Measurements from ENCODE around the gene C19orf81. TPM values are rescaled to one million over a fixed set of nuclear protein-coding genes. Genes with fewer than 3 reads are reported as not detected.

Gene C19orf81
- total and polyA plus RNA-seq, 9 of the 15 experiments (the other 6 are each of a cell fraction or from before 2014, with no cell fraction given) = 2.5 to 42.9 (median 33.0) TPM; not detected in 4

DNA sequence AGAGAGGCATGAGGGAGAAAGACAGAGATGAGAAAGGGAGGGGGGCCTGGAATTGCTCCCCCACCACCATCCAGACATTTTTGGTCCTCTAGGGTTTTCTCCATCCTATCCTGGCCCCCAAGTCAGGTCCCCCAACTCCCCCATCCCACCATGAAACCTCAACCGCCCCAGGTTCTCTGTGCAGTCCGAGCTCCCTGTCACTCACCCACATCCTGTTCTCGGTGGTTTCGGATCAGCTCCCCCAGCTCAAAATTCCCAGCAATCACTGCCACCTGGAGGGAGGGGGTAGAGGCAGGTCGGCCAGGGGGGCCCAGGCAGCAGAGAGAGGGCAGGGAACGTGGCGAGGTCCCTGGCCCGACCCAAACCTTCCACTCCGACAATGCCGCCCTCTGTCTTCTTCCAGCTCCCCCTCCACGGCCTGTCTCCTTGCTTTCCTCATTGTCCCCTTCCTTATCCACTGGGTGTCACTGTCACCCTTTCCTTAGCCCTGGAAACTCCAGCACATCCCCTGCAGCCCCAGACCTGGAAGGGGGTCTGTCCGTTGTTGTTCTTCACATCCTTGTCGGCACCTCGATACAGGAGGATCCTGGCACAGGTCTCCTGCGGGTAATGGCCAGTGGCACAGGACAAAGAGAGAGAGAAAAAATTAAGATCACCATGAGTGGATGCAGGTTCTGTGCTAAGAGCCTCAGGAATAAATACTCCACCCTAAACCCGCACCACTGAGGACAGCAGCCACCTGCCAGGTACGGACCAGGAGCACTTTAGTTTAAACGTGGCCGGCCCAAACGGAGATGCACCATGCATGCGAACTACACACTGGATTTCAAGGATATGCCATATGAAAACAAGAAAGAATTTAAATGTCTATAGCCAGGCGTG lies 54.9 kb downstream of the C19orf81 start (continued):
- TF ChIP-seq MAZ (CRISPR knock-in tag; conservative IDR thresholded peaks at IDR 0.05 in 1 of 2, IDR thresholded peaks at IDR 0.05 in 1 of 2) = peak; percentile 30 to 31; a peak in 2 of 4 replicates

DNA sequence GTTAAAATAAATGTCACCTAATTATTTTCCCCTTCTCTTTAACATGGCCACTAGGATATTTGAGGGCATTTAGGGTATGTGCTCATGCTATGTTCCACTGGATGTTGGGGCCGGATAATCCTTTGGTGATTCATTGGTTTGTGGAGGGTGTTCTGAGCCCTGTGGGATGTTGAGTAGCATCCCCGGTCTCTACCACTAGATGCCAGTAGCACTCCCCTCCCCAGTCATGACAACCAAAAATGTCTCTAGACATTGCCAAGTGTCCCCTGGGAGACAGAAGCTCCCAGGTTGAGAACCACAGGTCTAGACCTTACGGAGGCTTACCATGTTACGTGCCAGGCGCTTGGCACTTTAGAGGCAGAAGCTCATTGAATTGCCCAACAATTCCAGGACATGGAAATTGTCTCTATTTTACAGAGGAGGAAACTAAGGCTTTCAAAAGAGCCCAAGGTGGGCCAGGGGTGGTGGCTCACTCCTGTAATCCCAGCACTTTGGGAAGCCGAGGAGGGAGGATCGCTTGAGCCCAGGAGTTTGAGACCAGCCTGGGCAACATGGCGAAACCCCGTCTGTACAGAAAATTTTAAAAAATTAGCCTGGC lies 56.3 kb downstream of the C19orf81 start:
- Histone ChIP-seq H3K9me3 (replicated peaks; ENCODE audit: control insufficient read depth, insufficient read depth, low read depth, low read length) (no peaks in the 10 kb centered on the region), H4K20me1 (replicated peaks; ENCODE audit: control insufficient read depth, insufficient read depth, low read length) (no peaks in the 10 kb centered on the region; the same call in 1 of the 2 replicates), H3K27me3 (ENCODE audit: control insufficient read depth in 2 of 2, insufficient read depth in 2 of 2, low read length in 2 of 2) (peaks cover 20 to 37% of the 10 kb centered on the region in 2 experiments; a peak in 4 of 5 replicates), H3K79me2 (ENCODE audit: control insufficient read depth, insufficient read depth, low read length) (no peaks in the 10 kb centered on the region), H3K4me2 (ENCODE audit: insufficient read depth, low read length) (no peak overlapping the region), H3K4me1 (replicated peaks in 1 of 2; ENCODE audit: control insufficient read depth in 2 of 2, insufficient read depth in 2 of 2, low read length in 2 of 2) (peaks cover 0 to 19% of the 10 kb centered on the region in 2 experiments; a peak in 2 of 5 replicates), H3K4me3 (no peak overlapping the region), H3K9me1 (ENCODE audit: control insufficient read depth, insufficient read depth, low read length) (no peaks in the 10 kb centered on the region), H3K9ac (ENCODE audit: insufficient read depth in 1 of 2, low read depth in 2 of 2, low read length in 2 of 2) (no peak overlapping the region), H3K36me3 (ENCODE audit: control insufficient read depth, insufficient read depth, low read length) (no peaks in the 10 kb centered on the region), H2AFZ (ENCODE audit: low read depth, low read length) (no peak overlapping the region), H3K27ac (ENCODE audit: extremely low read depth, low read depth, low read length) (no peak overlapping the region)
- peak; percentile 98 for FAIRE-seq
- in situ Hi-C loops (cut with MboI) (loop anchor here (5.0 to 10.0 kb wide), 3 partner anchors 82 to 389 kb away; no protein-coding TSS in a partner anchor), intact Hi-C loops (cut with micrococcal nuclease) (loop anchor here (1.0 to 10.0 kb wide), 5 partner anchors 78 to 387 kb away; no protein-coding TSS in a partner anchor)
- ChIA-PET CTCF (ENCODE audit: low intra/inter-chr PET ratio) (interaction anchor here (0.6 to 6.0 kb wide), 6 partner anchors 74 to 392 kb away, joined by 3 to 61 read pairs (median 6); no protein-coding TSS in a partner anchor), POLR2A (interaction anchor here (0.6 to 0.9 kb wide), 4 partner anchors 8 to 77 kb away, joined by 3 to 5 read pairs (median 4); no protein-coding TSS in a partner anchor)
- no TSS peak for BruUV-seq (replicated peaks)
- ATAC-seq = peak; percentile 92
- DNase-seq (ENCODE audit: extremely low read depth in 1 of 4, low spot score in 3 of 4) = peak; percentile 81 to 84 (median 82)
- WGBS (ENCODE audit: insufficient coverage, low coverage, missing lambda C conversion rate) = 1% methylated on average over 9 of the region's 9 CpGs
- TF ChIP-seq SMARCE1 (IDR thresholded peaks at IDR 0.05) (no peak), CHD2 (IDR thresholded peaks at IDR 0.05; ENCODE audit: low read depth, low read length) (no peak), ZNF274 (IDR thresholded peaks at IDR 0.05; ENCODE audit: borderline replicate concordance, low read depth, low read length) (no peak), SUPT5H (IDR thresholded peaks at IDR 0.05) (no peak), RAD21 (CRISPR knock-in tag; conservative IDR thresholded peaks at IDR 0.05 in 1 of 2, IDR thresholded peaks at IDR 0.05 in 1 of 2) (peak; percentile 85 to 93), ZKSCAN1 (IDR thresholded peaks at IDR 0.05; ENCODE audit: low read depth, low read length) (no peak), PRPF4 (IDR thresholded peaks at IDR 0.05; ENCODE audit: insufficient read depth, low read depth, low read length, poor library complexity, severe bottlenecking) (no peak), KLF10 (CRISPR knock-in tag; IDR thresholded peaks at IDR 0.05) (no peak), ZNF217 (CRISPR knock-in tag; IDR thresholded peaks at IDR 0.05) (no peak)
- TF ChIP-seq, protein P1, sequence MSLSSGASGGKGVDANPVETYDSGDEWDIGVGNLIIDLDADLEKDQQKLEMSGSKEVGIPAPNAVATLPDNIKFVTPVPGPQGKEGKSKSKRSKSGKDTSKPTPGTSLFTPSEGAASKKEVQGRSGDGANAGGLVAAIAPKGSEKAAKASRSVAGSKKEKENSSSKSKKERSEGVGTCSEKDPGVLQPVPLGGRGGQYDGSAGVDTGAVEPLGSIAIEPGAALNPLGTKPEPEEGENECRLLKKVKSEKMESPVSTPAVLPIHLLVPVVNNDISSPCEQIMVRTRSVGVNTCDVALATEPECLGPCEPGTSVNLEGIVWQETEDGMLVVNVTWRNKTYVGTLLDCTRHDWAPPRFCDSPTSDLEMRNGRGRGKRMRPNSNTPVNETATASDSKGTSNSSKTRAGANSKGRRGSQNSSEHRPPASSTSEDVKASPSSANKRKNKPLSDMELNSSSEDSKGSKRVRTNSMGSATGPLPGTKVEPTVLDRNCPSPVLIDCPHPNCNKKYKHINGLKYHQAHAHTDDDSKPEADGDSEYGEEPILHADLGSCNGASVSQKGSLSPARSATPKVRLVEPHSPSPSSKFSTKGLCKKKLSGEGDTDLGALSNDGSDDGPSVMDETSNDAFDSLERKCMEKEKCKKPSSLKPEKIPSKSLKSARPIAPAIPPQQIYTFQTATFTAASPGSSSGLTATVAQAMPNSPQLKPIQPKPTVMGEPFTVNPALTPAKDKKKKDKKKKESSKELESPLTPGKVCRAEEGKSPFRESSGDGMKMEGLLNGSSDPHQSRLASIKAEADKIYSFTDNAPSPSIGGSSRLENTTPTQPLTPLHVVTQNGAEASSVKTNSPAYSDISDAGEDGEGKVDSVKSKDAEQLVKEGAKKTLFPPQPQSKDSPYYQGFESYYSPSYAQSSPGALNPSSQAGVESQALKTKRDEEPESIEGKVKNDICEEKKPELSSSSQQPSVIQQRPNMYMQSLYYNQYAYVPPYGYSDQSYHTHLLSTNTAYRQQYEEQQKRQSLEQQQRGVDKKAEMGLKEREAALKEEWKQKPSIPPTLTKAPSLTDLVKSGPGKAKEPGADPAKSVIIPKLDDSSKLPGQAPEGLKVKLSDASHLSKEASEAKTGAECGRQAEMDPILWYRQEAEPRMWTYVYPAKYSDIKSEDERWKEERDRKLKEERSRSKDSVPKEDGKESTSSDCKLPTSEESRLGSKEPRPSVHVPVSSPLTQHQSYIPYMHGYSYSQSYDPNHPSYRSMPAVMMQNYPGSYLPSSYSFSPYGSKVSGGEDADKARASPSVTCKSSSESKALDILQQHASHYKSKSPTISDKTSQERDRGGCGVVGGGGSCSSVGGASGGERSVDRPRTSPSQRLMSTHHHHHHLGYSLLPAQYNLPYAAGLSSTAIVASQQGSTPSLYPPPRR (CRISPR knock-in tag; IDR thresholded peaks at IDR 0.05; ENCODE audit: borderline replicate concordance) = no peak
- TF ChIP-seq, protein P2, sequence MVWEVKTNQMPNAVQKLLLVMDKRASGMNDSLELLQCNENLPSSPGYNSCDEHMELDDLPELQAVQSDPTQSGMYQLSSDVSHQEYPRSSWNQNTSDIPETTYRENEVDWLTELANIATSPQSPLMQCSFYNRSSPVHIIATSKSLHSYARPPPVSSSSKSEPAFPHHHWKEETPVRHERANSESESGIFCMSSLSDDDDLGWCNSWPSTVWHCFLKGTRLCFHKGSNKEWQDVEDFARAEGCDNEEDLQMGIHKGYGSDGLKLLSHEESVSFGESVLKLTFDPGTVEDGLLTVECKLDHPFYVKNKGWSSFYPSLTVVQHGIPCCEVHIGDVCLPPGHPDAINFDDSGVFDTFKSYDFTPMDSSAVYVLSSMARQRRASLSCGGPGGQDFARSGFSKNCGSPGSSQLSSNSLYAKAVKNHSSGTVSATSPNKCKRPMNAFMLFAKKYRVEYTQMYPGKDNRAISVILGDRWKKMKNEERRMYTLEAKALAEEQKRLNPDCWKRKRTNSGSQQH (CRISPR knock-in tag; IDR thresholded peaks at IDR 0.05) = no peak

All from K562 (cell line).